Ascending aorta (tissue), 2 donors: ENCODE results near the gene SELENON. TPM values are rescaled to one million over a fixed set of nuclear protein-coding genes. Genes with fewer than 3 reads are reported as not detected.
"Not testable (repeated sequence)": the region's sequence is repeated elsewhere in the genome, so short reads cannot be mapped to it uniquely, and the experiment has no call there.

Experiments
- DNase-seq, 2 donors: peaks; one replicate each; pipeline ENCODE4 v3.0.0-alpha.2; 2019; ENCODE audit warnings: low spot score in 2 of 2
- H3K27ac ChIP-seq, 2 donors: fragments of 200-600 bp; sonication (generic); one replicate each; pipeline ENCODE4 v1.5.1; 2016 to 2017; ENCODE audit warnings: mild to moderate bottlenecking in 1 of 2
- H3K27me3 ChIP-seq: fragments of 200-600 bp; sonication (generic); one replicate; pipeline ENCODE4 v1.5.1; 2017
- H3K36me3 ChIP-seq, 2 donors: fragments of 200-600 bp; sonication (generic); one replicate each; pipeline ENCODE4 v1.5.1; 2016
- H3K4me1 ChIP-seq, 2 donors: fragments of 200-600 bp; sonication (generic); one replicate each; pipeline ENCODE4 v1.5.1; 2016 to 2017; ENCODE audit warnings: mild to moderate bottlenecking in 1 of 2
- H3K4me3 ChIP-seq, 2 donors: fragments of 200-600 bp; sonication (generic); one replicate each; pipeline ENCODE4 v1.5.1; 2016 to 2017; ENCODE audit warnings: mild to moderate bottlenecking in 1 of 2
- H3K9me3 ChIP-seq, 2 donors: fragments of 200-600 bp; sonication (generic); one replicate each; pipeline ENCODE4 v1.5.1; 2016
- intact Hi-C: fragments of 100-400 bp; cut with DNase I; formaldehyde crosslinking; loops from one replicate; pipeline ENCODE4 v1.15.1; 2023
- total RNA-seq: library from RNA; depleted of rRNA; stranded (reverse); fragments of >200 nt; gene quantifications from one replicate; pipeline ENCODE4 v1.1.0, GENCODE V29; 2016
- TF ChIP-seq, protein P1 (sequence below), 3 experiments: fragments of 200-600 bp in 2 of 3; fragments of 450-650 bp in 1 of 3; sonication (generic) in 2 of 3; IDR thresholded peaks; one replicate each; pipeline ENCODE4 v1.5.1; 2016 to 2019; ENCODE audit warnings: antibody characterized with exemption in 3 of 3, mild to moderate bottlenecking in 1 of 3, moderate library complexity in 1 of 3

SELENON gene
- total RNA-seq, 1 donor from 2014 or later = 208 TPM

GRCh38 chr1:25834894-25835293 is 34.9 kb downstream of the SELENON start:
- Histone ChIP-seq H3K4me1 (no peaks in the 10 kb centered on the region), H3K4me3 (no peak overlapping the region), H3K27me3 (no peaks in the 10 kb centered on the region), H3K9me3 (no peaks in the 10 kb centered on the region), H3K27ac (no peak overlapping the region), H3K36me3 (peaks cover 40 to 44% of the 10 kb centered on the region in 2 donors)
- no peak for DNase-seq
- intact Hi-C loops = no loop called here
- TF ChIP-seq, protein P1, sequence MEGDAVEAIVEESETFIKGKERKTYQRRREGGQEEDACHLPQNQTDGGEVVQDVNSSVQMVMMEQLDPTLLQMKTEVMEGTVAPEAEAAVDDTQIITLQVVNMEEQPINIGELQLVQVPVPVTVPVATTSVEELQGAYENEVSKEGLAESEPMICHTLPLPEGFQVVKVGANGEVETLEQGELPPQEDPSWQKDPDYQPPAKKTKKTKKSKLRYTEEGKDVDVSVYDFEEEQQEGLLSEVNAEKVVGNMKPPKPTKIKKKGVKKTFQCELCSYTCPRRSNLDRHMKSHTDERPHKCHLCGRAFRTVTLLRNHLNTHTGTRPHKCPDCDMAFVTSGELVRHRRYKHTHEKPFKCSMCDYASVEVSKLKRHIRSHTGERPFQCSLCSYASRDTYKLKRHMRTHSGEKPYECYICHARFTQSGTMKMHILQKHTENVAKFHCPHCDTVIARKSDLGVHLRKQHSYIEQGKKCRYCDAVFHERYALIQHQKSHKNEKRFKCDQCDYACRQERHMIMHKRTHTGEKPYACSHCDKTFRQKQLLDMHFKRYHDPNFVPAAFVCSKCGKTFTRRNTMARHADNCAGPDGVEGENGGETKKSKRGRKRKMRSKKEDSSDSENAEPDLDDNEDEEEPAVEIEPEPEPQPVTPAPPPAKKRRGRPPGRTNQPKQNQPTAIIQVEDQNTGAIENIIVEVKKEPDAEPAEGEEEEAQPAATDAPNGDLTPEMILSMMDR (IDR thresholded peaks at IDR 0.05) = no peak

DNA sequence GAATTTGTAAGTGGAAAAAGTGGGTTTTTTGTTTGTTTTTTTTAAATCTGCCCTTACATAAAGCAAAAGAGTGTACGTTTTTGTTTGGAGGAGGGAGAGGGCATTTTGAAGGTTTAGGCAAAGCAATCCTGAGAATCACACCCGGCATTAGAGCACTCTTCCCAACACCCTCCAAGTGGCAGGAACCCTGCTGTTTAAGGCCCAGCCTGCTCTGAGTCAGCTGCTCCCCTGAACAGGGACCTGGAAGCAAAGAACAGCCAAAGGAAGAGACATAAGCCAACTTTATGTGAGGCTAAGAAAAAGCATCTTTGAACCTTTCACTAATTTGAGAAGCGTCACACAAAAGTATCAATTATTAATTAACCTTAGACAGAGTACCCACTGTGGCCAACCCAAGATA is 36.7 kb downstream of the SELENON start:
- Histone ChIP-seq H3K36me3 (peaks cover 24 to 26% of the 10 kb centered on the region in 2 donors), H3K27ac (no peak overlapping the region), H3K9me3 (no peaks in the 10 kb centered on the region), H3K4me3 (no peak overlapping the region), H3K27me3 (no peaks in the 10 kb centered on the region), H3K4me1 (no peaks in the 10 kb centered on the region)
- no peak for DNase-seq
- intact Hi-C loops = no loop called here
- TF ChIP-seq, protein P1 (IDR thresholded peaks at IDR 0.05) = no peak

DNA sequence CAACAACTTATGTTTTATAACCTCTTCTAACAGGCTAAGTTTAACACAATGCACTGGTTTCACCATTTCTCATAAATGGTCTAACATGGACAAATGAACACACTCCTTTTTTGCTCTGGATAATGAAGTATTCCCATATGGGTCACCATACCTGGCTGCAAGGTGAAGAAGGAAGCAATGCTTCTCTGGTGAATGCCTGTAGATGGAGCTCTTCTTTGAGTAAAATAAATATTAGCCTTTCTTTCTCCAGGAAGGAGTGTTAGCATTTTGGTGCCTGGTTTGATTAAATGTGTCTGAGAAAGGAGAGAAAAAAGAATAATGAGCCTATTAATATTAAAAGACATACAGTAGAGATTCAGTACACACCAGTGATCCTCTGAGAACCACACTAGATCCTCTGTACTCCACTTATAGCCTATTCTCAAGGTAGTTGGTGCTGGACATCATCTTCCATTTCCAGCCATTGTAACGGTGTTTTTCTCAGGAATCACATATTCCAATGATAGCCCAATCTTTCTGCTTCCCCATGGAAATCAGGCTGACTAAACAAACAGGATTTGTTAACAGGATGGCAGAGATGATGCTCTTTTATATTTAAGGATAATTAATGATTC is 37.4 kb downstream of the SELENON start:
- no peaks in the 10 kb centered on the region for H3K27me3 ChIP-seq
- intact Hi-C loops = no loop called here
- H3K36me3 ChIP-seq = peaks cover 18 to 19% of the 10 kb centered on the region in 2 donors
- no peaks in the 10 kb centered on the region for H3K9me3 ChIP-seq
- H3K27ac ChIP-seq = no peak overlapping the region
- no peak for DNase-seq
- H3K4me1 ChIP-seq = no peaks in the 10 kb centered on the region
- TF ChIP-seq, protein P1 (IDR thresholded peaks at IDR 0.05) = peak in 1 of 3 experiments; percentile 12
- no peak overlapping the region for H3K4me3 ChIP-seq

GRCh38 chr1:25839808-25840207 is 39.8 kb downstream of the SELENON start:
- H3K36me3 ChIP-seq, H3K27me3 ChIP-seq, H3K4me1 ChIP-seq, H3K27ac ChIP-seq, H3K4me3 ChIP-seq, intact Hi-C loops, H3K9me3 ChIP-seq, DNase-seq: not testable (repeated sequence)

- intact Hi-C loops = no loop called here
- DNase-seq = no peak
- no peaks in the 10 kb centered on the region for H3K36me3 ChIP-seq
- H3K27me3 ChIP-seq = no peaks in the 10 kb centered on the region
- TF ChIP-seq, protein P1 (IDR thresholded peaks at IDR 0.05) = no peak
- H3K27ac ChIP-seq = no peak overlapping the region
- no peak overlapping the region for H3K4me3 ChIP-seq
- no peaks in the 10 kb centered on the region for H3K4me1 ChIP-seq
- no peaks in the 10 kb centered on the region for H3K9me3 ChIP-seq
These were observed 43.5 kb downstream of the SELENON start for GRCh38 chr1:25843483-25843882.

GRCh38 chr1:25844536-25845337 is 44.7 kb downstream of the SELENON start:
- Histone ChIP-seq H3K9me3 (no peaks in the 10 kb centered on the region), H3K27ac (no peak overlapping the region), H3K4me3 (no peak overlapping the region), H3K27me3 (no peaks in the 10 kb centered on the region), H3K36me3 (no peaks in the 10 kb centered on the region), H3K4me1 (no peaks in the 10 kb centered on the region)
- intact Hi-C loops = no loop called here
- no peak for DNase-seq
- TF ChIP-seq, protein P1 (IDR thresholded peaks at IDR 0.05) = no peak
